GM10266 (cell line): ENCODE results near the gene CBR3.

ENCODE experiments used
- DNase-seq: peaks from one replicate; pipeline ENCODE4 v3.0.0; 2012; ENCODE audit errors: extremely low spot score
- TF ChIP-seq, protein P1 (sequence below): IDR thresholded peaks from 2 replicates; pipeline ENCODE4 v1.5.1; 2012; ENCODE audit warnings: mild to moderate bottlenecking, low read depth; ENCODE audit not compliant: control insufficient read depth, insufficient read depth; ENCODE audit errors: missing control alignments

The CBR3 gene

DNA sequence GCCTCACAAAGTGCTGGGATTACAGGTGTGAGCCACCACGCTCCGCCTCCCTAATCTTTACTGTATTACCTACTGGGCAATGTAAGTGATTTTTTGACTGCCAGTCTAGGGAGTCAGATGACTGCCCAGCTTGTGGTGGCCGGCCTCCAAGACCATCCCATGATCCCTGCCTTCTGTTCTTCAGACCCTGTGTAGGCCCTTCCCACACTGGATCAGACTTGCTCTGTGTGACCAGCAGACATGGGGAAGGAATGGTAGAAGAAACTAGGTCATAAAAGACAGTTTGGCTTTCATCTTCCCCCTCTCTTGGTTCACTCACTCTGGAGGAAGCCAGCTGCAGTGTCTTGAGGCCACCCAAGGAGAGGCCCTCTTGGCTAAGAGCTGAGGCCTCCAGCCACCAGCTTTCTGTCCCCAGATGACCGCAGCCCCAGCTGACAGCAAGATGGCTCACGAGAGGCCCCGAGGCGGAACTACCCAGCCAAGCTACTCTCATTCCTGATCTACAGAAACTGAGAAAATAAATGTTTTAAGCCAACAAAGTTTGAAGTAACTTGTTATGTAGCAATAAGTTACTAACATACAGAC is 14.5 kb upstream of the CBR3 start:
- DNase-seq: no peak
- TF ChIP-seq, protein P1, sequence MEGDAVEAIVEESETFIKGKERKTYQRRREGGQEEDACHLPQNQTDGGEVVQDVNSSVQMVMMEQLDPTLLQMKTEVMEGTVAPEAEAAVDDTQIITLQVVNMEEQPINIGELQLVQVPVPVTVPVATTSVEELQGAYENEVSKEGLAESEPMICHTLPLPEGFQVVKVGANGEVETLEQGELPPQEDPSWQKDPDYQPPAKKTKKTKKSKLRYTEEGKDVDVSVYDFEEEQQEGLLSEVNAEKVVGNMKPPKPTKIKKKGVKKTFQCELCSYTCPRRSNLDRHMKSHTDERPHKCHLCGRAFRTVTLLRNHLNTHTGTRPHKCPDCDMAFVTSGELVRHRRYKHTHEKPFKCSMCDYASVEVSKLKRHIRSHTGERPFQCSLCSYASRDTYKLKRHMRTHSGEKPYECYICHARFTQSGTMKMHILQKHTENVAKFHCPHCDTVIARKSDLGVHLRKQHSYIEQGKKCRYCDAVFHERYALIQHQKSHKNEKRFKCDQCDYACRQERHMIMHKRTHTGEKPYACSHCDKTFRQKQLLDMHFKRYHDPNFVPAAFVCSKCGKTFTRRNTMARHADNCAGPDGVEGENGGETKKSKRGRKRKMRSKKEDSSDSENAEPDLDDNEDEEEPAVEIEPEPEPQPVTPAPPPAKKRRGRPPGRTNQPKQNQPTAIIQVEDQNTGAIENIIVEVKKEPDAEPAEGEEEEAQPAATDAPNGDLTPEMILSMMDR: no peak

GRCh38 chr21:36122977-36123376 is 11.9 kb upstream of the CBR3 start:
- no peak for DNase-seq
- TF ChIP-seq, protein P1: no peak

- TF ChIP-seq, protein P1: no peak
- DNase-seq: no peak
Measured at GRCh38 chr21:36124395-36124794, 10.5 kb upstream of the CBR3 start.

GRCh38 chr21:36125512-36126207 is 9.2 kb upstream of the CBR3 start:
- TF ChIP-seq, protein P1: peak; percentile 83
- peak; percentile 70 for DNase-seq

GRCh38 chr21:36126208-36126565 is 8.7 kb upstream of the CBR3 start:
- no peak for DNase-seq
- TF ChIP-seq, protein P1: no peak

DNA sequence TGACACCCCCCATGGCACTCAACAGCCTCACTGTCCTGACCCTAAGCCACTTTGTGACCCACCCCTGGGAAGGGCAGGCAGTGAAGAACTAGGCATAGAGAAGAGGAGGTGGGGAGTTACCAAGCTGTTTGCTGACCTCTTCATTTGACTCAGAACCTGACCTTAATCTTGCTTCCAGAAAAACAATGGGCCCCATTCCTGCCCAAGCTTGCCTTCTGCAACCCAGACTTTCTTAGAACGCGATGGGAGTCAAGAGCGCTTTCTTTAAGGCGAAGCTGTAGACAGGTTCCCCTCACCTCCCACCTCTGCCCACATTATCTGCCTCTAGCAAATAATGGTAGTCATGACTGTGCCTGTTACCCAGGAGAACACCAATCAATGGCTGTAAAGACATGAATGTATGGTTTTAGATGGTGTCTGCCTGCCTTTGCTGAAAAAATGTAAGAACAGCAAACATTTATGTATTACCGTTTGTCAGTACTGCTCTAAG is 8.2 kb upstream of the CBR3 start:
- TF ChIP-seq, protein P1: no peak
- DNase-seq: no peak

- DNase-seq: no peak
- TF ChIP-seq, protein P1: no peak
Measured at GRCh38 chr21:36127250-36127904, 7.5 kb upstream of the CBR3 start.
